ENCODE results near the gene USP6.
"Not testable (repeated sequence)": the region's sequence is repeated elsewhere in the genome, so short reads cannot be mapped to it uniquely, and the experiment has no call there.

USP6 gene

DNA sequence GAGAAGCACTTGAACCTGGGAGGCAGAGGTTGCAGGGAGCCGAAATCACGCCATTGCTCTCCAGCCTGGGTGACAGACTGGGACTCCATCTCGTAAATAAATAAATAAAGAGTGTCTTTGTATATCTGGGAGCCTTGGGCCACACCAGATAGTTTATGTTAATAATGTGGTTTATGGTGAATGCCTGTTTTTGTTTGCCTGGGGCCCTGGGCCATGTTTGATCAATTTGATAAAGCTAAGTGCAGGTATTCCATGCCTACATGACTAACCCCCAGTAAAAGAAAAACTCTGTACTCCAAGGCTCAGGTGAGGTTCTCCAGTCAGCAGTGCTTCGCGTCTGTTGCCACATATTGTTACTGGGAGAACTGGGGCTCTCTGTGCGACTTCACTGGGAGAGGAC, 103.7 kb downstream of the USP6 start:
- no peak for DNase-seq (ENCODE audit: low read depth in 2 of 2)
- TF ChIP-seq, protein P1, sequence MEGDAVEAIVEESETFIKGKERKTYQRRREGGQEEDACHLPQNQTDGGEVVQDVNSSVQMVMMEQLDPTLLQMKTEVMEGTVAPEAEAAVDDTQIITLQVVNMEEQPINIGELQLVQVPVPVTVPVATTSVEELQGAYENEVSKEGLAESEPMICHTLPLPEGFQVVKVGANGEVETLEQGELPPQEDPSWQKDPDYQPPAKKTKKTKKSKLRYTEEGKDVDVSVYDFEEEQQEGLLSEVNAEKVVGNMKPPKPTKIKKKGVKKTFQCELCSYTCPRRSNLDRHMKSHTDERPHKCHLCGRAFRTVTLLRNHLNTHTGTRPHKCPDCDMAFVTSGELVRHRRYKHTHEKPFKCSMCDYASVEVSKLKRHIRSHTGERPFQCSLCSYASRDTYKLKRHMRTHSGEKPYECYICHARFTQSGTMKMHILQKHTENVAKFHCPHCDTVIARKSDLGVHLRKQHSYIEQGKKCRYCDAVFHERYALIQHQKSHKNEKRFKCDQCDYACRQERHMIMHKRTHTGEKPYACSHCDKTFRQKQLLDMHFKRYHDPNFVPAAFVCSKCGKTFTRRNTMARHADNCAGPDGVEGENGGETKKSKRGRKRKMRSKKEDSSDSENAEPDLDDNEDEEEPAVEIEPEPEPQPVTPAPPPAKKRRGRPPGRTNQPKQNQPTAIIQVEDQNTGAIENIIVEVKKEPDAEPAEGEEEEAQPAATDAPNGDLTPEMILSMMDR (IDR thresholded peaks at IDR 0.05; ENCODE audit: low read depth, low read length): no peak
- no peak overlapping the region for H3K4me3 ChIP-seq (replicated peaks in 1 of 2; ENCODE audit: low read depth in 2 of 2, low read length in 2 of 2)

DNA sequence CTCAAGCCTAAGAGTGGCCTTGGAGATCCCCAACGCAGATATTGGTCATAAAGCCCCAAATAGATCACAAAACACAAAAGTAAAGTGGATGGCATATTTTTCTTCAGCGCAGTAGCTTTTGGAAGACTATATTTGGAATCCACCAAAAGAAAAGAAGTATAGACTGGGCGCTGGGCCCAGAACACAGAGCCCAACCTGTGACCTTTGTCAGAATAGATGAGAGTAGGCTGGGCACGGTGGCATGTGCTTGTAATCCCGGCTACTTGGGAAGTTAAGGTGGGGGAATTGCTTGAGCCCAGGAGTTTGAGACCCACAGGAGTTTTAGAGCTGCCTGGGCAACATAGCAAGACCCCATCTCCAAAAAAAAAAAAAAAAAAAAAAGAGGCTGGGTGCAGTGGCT, 104.2 kb downstream of the USP6 start:
- TF ChIP-seq, protein P1 (IDR thresholded peaks at IDR 0.05; ENCODE audit: low read depth, low read length): no peak
- H3K4me3 ChIP-seq (replicated peaks in 1 of 2; ENCODE audit: low read depth in 2 of 2, low read length in 2 of 2): no peak overlapping the region
- no peak for DNase-seq (ENCODE audit: low read depth in 2 of 2)

DNA sequence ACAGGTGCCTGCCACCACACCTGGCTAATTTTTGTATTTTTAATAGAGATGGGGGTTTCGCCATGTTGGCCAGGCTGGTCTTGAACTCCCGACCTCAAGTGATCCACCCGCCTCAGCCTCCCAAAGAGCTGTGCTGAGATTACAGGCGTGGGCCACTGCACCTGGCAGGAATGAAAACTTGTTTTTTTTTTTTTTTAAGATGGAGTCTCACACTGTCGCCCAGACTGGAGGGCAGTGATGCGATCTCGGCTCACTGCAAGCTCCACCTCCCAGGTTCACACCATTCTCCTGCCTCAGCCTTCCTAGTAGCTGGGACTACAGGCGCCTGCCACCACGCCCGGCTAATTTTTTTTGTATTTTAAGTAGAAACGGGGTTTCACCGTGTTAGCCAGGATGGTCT, 106.1 kb downstream of the USP6 start:
- not testable (repeated sequence) for H3K4me3 ChIP-seq (replicated peaks in 1 of 2; ENCODE audit: low read depth in 2 of 2, low read length in 2 of 2); DNase-seq (ENCODE audit: low read depth in 2 of 2)

Data from cardiac fibroblast (primary cell).